HG03432 (cell line): ENCODE data around the gene ADH6.
"Not testable (repeated sequence)": the region's sequence is repeated elsewhere in the genome, so short reads cannot be mapped to it uniquely, and the experiment has no call there.

Source experiments
- ATAC-seq: cut with Tn5 transposase; IDR thresholded peaks from one replicate; pipeline ENCODE4 v1.9.1; 2021; ENCODE audit warnings: mild to moderate bottlenecking, moderate library complexity; ENCODE audit not compliant: unreplicated experiment

ADH6 gene

DNA sequence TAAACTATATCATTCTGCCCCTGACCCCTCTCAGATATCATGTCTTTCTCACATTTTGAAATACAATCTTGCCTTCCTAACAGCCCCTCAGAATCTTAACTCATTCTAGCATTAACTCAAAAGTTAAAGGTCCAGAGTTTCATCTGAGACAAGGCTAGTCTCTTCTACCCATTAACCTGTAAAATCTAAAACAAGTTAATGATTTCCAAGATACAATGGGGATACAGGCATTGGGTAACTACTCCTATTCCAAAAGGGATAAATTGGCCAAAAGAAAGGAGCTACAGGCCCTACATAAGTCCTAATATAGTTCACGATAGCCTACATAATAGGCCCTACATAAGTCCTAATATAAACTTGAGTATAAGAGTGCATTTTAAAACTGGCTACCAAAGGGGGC lies 18.9 kb downstream of the ADH6 start:
- ATAC-seq, result no peak

DNA sequence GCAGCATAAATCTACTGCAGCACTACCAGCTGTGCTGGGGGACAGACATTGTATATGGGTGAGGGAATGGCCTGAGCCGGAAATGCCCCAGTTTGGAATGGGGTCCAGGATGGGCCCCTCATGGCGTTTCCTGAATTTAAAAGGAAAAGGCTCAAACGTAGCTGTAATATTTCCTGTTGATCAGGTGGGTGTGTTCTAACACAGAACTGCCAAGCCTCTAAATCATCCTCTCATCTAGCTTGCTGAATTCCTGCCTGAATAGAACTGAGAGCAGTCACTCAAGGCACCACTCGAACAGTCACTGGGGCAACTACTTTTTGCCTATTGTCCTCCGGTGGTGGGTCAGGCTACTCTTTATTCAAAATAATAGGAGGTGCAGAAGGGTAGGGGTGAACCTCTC lies 28.7 kb downstream of the ADH6 start:
- no peak for ATAC-seq

DNA sequence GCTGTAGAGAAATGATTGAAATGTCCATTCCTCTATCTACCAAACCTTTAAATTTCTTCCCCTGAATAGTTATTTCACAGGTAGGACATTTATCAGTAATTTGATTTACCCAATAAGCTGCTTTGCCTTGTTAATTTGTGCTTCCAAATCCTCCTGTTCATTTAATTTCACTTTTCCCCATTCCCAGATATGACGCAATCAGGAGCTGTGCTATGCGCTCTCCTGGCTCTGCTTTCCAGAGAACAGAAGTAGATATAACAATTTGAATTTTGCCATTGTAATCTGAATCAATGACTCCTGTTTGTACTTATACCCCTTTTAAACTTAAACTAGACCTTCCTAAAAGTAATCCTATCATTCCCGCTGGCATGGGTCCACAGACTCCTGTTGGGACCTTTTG lies 29.1 kb downstream of the ADH6 start:
- ATAC-seq, result not testable (repeated sequence)

- ATAC-seq, result no peak
Observed at GRCh38 chr4:99186029-99186428, 33.0 kb downstream of the ADH6 start.

DNA sequence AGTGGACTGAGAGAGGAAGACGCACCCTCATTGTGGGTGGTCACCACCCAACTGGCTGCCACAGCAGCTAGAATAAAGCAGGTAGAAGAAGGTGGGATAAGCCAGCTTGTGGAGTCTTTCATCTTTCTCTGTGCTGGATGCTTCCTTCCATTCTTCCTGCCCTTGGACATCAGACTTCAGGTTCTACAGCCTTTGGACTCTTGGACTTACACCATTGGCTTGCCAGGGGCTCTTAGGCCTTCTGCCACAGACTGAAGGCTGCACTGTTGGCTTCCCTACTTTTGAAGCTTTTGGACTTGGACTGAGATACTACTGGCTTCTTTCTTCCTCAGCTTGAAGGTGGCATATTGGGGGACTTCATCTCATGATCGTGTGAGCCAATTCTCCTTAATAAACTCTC lies 33.5 kb downstream of the ADH6 start:
- ATAC-seq, result no peak

DNA sequence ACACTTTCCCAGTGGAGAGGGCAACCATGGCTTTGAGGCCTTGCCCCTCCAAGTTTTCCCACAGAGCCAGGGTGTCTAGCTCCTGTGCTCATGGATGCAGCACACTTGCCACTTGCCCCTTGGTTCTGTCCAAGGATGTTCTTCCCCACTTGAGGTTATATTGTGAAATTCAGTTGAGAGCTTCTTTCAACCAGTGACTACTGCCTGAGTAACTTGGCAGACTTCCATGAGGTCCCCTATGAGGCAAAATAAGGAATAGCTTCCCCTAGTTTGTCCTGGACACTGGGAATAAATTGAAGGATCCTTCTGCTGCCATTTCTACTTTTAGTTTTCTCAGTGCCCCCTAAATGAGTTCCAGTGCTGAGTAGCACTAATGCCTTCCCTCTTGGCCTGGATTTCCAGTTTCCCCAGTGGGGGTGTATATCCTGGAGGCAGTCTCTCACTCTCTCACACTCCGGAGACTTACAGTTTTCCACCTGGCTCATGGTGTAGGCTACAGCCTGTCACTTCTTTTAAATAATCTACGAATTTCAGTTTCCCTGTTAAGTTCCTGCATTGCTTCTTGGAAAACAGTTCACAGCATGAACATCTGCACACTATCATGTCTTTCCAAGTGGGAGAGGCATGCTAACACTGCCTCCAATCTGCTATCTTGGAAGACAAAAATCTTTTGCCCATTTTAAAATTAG lies 38.5 kb downstream of the ADH6 start:
- no peak for ATAC-seq

DNA sequence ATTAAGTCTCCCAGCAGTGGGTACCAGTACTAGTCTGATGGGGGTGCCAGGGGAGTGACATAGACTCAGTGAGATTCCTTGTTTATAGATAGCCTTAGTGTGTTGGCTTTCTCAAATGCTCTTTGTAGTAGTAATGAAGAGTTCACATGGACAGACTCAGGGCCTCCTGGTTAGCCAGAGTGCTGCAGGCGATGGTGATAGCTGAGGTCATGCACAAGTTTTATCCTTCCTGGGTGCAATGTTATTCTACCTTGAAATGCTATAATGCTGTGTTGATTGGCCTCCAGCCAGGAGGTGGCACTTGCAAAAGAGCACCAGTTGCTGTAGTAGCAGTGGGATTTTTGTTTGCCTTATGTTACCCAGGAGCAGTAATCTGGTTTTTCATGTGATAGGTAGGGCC lies 39.4 kb downstream of the ADH6 start:
- ATAC-seq, result no peak

- no peak for ATAC-seq
Observed at GRCh38 chr4:99179178-99179577, 39.9 kb downstream of the ADH6 start.

- ATAC-seq, result no peak
Observed at GRCh38 chr4:99166544-99166943, 52.5 kb downstream of the ADH6 start.

DNA sequence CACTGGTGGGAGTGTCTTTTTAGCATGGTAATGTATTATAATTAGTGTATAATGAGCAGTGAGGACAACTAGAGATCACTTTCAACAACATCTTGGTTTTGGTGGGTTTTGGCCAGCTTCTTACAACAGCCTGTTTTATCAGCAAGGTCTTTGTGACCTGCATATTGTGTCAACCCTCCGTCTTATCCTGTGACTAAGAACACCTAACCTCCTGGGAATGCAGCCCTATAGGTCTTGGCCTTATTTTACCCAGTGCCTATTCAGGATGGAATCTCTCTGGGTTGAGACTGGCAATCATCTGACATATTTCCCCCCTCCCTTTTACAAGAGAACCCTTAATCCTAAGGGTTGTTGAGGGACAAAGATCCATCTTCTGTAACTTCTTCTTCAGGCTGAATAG lies 53.1 kb downstream of the ADH6 start:
- ATAC-seq, result no peak

GRCh38 chr4:99161373-99162099 lies 57.5 kb downstream of the ADH6 start:
- no peak for ATAC-seq

DNA sequence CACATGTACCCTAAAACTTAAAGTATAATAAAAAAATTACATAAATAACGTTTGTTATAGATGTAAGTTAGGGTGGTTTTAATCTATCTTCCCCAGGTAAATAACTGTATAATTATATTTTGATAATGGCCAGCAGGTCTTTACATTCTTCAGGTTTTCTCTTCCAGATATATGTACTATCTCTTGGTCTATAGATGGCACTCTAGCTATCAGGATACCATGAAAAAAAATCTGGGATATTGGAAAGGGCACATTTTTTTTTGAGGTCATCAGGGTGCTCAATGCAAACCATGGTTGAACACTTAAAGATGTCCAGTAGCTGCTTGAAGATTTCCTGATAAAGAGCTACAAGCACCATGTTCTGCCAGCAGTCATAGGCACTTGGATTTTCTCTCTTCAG lies 59.3 kb downstream of the ADH6 start:
- no peak for ATAC-seq

GRCh38 chr4:99157478-99157935 lies 61.5 kb downstream of the ADH6 start:
- no peak for ATAC-seq

- ATAC-seq, result no peak
Observed at GRCh38 chr4:99156992-99157391, 62.1 kb downstream of the ADH6 start.

DNA sequence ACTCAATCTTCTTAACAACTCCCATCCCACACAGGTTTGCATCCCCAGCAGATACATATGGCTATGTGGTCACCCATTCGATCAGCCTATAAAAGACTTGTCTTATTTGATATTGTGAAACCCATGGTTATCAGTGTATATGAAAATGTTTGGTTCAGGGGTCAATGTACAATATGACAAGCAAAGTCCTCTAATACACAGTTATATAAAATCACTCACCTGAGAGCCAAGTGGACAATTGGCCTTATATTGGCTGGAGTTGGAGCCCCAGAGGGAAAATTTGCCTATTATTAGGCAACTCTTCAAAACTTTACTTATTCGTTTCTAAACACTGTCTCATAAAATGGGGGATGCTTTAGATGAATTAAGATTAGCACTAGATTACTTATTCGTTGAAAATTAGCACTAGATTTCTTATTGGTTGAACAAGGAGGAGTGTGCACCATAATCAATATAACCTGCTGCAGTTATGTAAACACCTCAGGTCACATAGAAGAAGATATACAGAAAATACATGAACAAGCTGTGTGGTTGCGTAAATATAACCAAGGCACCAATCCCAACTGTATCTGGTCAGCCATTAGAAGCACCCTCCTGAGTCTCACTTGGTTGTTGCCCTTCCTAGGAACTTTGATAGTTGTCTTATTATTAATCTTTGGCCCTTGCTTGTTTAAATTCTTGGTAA lies 64.2 kb downstream of the ADH6 start:
- ATAC-seq, result no peak
